GM21447 (cell line): ENCODE measurements around the gene TRAP1.

Experiments
- ATAC-seq: cut with Tn5 transposase; IDR thresholded peaks from one replicate; pipeline ENCODE4 v1.9.1; 2021; ENCODE audit not compliant: unreplicated experiment

Gene TRAP1

GRCh38 chr16:3737181-3737580 is 19.9 kb upstream of the TRAP1 start:
- ATAC-seq, result no peak

GRCh38 chr16:3736116-3736515 is 18.8 kb upstream of the TRAP1 start:
- no peak for ATAC-seq

DNA sequence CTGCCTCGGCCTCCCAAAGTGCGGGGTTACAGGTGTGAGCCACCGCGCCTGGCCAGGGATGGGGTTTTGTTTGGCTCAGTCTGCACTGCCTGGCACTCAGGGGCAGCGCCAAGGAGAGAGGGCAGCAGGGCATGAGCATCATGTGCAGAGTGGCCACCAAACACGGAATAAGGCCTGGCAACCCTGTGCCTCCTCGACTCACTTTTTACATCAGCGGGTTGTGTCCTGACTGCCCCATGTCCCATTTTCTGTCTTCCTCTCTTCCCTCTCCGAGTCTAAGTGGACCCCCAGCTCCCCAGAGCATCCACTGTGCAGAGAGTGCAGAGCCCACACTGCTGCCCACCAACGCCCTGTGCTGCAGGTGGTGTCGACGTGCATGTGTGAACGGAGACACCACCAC is 18.2 kb upstream of the TRAP1 start:
- ATAC-seq, result no peak

DNA sequence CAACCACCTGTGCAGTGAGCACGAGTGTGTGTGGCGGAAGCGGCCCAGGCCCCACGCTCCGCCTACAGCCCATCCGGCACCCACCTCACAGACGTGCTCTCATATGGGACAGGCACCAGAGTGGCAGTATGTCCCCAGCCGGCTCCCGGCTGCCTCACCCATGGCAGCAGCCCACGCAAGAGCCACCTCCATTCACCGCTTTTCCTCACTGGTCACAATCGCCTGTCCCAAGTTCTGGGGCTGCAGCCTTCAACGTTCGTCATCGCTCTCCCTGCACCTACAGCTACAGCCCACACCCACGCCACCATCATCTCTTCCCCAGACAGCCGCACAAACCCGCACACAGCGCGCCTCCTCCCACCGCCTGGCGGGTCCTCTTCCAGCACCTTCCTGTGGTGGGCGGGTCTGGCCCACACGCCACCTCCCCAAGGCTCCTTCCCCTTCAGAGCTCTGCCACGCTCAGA is 17.5 kb upstream of the TRAP1 start:
- ATAC-seq, result no peak

GRCh38 chr16:3734084-3734757 is 16.9 kb upstream of the TRAP1 start:
- ATAC-seq, result no peak

- no peak for ATAC-seq
These were observed 14.8 kb upstream of the TRAP1 start for GRCh38 chr16:3732171-3732570.

- ATAC-seq, result no peak
These were observed 14.0 kb upstream of the TRAP1 start for GRCh38 chr16:3731126-3731935.

- no peak for ATAC-seq
These were observed 13.1 kb upstream of the TRAP1 start for GRCh38 chr16:3730161-3731125.

GRCh38 chr16:3729161-3730112 is 12.1 kb upstream of the TRAP1 start:
- ATAC-seq, result no peak

DNA sequence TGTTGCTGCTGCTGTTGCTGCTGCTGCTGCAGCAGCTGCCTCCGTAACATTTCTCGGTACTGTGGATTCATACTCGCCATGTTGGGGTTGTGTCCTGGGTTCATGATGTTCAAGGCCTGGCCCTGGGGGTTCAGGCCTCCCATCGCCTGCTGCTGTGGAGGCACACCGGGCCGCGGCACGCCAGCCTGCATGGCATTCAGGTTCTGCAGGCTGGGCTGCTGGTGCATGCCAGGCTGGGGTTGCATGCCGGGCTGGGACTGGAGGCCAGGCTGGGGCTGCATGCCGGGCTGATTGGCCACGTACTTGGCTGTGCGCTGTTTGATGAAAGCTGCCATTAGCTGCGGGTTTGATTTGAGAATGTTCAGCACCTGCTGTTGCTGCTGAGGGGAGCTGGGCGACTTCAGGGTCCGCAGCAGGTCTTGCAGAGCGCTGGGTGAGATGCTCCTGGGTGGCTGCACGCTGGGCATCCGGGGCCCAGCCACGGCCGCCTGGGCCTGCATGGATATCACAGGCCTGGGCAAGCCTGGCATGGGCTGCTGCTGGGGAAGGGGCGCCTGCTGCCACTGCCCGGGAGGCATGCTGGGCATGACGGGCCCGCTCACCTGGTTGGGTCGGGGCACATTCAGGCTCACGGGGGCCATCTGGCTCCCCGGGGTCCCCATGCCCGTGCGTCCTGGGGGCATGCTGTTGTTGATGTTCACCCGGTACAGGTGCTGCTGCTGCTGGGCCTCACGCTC is 11.3 kb upstream of the TRAP1 start:
- ATAC-seq, result no peak

GRCh38 chr16:3727806-3728381 is 10.6 kb upstream of the TRAP1 start:
- ATAC-seq, result no peak

DNA sequence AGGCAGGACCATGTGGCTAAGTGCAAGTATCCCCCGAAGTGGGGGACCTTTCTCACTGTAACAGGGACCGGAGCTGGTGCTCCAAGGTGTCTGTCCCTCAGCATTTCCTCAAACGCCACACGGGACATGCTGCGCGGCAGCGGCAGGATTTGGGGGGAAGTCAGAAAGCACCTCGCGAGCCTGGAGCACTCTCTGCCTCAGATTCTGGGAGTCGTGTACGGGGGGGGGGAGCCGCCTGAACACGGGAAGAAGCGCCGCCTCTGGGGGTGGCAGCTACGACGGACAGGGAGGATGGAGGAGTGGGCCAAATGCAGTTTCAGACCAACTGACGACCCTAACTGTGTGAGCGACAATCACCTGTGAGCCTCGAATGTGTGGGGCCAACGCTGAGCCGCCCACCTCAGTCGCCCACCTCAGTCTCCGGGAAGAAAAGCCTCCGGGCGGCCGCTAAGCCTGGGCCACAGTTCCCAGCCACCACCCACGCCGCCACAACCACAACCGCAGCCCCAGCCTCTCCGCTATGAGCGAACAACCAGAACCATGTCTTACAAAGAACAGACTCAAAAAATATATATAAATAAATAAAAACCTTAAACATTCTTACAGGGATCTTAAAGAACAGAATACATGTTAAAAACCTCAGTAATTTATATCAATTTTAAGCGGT is 8.8 kb upstream of the TRAP1 start:
- ATAC-seq, result no peak

DNA sequence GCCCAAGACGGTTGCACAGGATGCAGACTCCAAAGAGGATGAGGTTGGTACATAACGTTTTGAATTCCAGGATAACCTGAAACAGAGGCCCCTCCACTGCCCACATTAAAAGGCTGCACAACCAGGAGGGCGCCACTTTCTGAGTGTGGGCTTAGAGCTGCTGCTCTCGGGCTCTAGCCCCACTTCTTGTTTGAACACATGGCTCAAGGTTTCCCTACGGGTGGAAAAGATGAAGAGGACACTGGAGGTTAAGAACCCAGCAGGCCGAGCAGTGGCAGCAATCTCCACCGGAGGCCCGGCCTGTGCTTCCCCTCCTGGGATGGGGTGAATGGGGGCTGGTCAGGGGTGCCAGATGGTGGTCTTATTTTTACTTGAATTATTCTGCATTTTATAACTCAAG is 8.0 kb upstream of the TRAP1 start:
- no peak for ATAC-seq

GRCh38 chr16:3722508-3722907 is 5.2 kb upstream of the TRAP1 start:
- no peak for ATAC-seq

- ATAC-seq, result no peak
These were observed 3.1 kb upstream of the TRAP1 start for GRCh38 chr16:3720418-3720817.

- no peak for ATAC-seq
These were observed 1.3 kb upstream of the TRAP1 start for GRCh38 chr16:3718628-3719027.

GRCh38 chr16:3718019-3718391 is 681 bp upstream of the TRAP1 start:
- no peak for ATAC-seq

DNA sequence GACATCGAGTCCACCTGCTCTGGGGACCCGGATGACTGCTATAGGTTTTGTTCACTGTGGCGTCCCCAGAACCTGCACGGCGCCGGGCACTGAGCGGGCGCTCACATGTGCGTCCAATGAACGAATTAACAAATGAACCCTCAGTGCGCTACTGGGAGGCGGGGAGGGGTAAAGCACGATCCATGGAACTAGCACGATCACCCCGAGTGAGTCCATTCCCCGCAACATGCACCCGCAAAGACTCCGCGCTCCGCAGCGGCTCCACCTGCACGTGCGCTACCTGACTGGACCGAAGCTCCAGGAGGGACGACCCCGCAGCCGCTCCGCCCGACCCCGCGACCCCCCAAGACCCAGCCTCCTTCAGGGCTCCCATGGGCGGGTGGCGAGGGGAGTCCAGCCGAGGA is 491 bp downstream of the TRAP1 start:
- ATAC-seq, result peak; percentile 23

DNA sequence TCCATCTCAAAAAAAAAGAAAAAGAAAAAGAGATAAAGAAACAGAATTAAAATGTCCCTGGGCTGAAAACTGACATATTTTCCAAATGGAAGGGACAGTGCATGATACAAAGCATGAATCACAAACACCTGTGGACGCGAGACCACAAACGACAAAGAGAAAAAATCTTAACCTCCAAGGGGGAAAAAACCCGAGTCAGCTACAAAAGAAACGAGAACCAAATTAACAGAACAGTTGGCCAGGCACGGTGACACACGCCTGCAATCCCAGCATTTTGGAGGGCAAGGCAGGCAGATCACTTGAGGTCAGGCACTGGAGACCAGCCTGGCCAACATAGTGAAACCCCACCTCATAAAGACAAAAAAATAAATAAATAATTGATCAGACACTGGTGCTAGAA is 1.9 kb downstream of the TRAP1 start:
- ATAC-seq, result no peak
